ENCODE data around the gene PRKCQ.

Gene PRKCQ

GRCh38 chr10:6516281-6516928 is 63.7 kb downstream of the PRKCQ start:
- DNase-seq, result no peak
- Histone ChIP-seq H3K4me2 (ENCODE audit: low read depth, low read length) (no peak overlapping the region), H3K27ac (ENCODE audit: low read length) (no peak overlapping the region), H3F3A (ENCODE audit: insufficient read depth, low read length) (no peaks in the 10 kb centered on the region), H3K27me3 (replicated peaks; ENCODE audit: insufficient read depth, low read length) (no peaks in the 10 kb centered on the region), H3K79me2 (ENCODE audit: low read length) (no peaks in the 10 kb centered on the region), H2AFZ (ENCODE audit: low read length) (no peak overlapping the region), H4K20me1 (ENCODE audit: insufficient read depth, low read length) (no peaks in the 10 kb centered on the region), H3K9me2 (replicated peaks; ENCODE audit: insufficient read depth, low read length) (no peaks in the 10 kb centered on the region), H3K4me3 (ENCODE audit: low read length) (no peak overlapping the region), H3K36me3 (replicated peaks; ENCODE audit: insufficient read depth, low read length) (no peaks in the 10 kb centered on the region), H3K9me3 (replicated peaks; ENCODE audit: insufficient read depth, low read length) (no peaks in the 10 kb centered on the region), H3K9ac (ENCODE audit: low read length) (no peak overlapping the region), H3K4me1 (ENCODE audit: low read length) (no peaks in the 10 kb centered on the region)
- no peak for TF ChIP-seq EZH2 (optimal IDR thresholded peaks at IDR 0.05; ENCODE audit: low read depth, low read length)
- TF ChIP-seq, protein P1, sequence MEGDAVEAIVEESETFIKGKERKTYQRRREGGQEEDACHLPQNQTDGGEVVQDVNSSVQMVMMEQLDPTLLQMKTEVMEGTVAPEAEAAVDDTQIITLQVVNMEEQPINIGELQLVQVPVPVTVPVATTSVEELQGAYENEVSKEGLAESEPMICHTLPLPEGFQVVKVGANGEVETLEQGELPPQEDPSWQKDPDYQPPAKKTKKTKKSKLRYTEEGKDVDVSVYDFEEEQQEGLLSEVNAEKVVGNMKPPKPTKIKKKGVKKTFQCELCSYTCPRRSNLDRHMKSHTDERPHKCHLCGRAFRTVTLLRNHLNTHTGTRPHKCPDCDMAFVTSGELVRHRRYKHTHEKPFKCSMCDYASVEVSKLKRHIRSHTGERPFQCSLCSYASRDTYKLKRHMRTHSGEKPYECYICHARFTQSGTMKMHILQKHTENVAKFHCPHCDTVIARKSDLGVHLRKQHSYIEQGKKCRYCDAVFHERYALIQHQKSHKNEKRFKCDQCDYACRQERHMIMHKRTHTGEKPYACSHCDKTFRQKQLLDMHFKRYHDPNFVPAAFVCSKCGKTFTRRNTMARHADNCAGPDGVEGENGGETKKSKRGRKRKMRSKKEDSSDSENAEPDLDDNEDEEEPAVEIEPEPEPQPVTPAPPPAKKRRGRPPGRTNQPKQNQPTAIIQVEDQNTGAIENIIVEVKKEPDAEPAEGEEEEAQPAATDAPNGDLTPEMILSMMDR (IDR thresholded peaks at IDR 0.05; ENCODE audit: low read length), result no peak
- no peak for TF ChIP-seq EZH2phosphoT487 (IDR thresholded peaks at IDR 0.05; ENCODE audit: low read length)

DNA sequence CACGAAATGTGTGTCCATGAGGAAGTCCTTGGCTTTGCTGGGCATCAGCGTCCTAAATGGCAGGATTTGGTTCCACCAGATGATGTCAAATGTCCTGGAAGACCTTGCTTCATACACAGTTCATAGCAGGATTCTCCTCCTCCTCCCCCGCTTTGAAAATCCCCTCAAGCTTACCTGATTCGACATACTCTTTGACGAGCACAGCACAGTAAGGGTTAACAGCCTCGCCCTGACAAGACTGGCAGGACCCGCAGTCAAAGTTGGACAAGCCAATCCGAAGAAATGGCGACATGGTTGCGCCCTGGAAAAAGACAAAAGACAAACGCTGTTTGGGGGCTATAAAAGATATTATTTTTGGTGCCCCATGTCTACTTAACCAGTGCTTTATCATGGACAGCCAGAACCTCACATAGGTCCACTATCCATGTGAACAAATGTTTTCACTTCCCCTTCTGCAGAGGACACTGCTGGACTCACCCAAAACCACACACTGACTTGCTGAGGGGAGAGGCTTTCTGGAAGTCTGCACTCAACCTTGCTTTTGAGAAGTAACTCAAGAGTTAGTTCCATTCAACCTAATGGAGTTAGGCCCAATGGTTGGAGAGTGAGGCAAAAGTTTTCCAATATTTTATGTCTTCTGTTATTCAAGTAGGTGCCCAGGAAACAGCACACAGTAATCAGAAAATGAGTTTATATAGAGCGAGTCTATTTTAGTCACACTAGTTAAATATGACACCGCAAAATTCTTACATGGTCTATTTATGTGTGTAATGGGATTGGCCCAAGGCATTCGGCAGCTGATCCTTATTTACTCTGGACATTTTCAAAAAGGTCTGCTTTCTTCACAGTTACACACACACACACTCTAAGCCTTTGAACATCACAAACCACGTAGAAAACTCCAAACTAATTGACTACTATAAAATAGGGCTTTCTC is 65.0 kb downstream of the PRKCQ start:
- Histone ChIP-seq H3F3A (ENCODE audit: insufficient read depth, low read length) (no peaks in the 10 kb centered on the region), H3K27ac (ENCODE audit: low read length) (no peak overlapping the region), H3K36me3 (replicated peaks; ENCODE audit: insufficient read depth, low read length) (no peaks in the 10 kb centered on the region), H3K27me3 (replicated peaks; ENCODE audit: insufficient read depth, low read length) (no peaks in the 10 kb centered on the region), H3K9me3 (replicated peaks; ENCODE audit: insufficient read depth, low read length) (no peaks in the 10 kb centered on the region), H3K9ac (ENCODE audit: low read length) (no peak overlapping the region), H3K9me2 (replicated peaks; ENCODE audit: insufficient read depth, low read length) (no peaks in the 10 kb centered on the region), H3K4me3 (ENCODE audit: low read length) (no peak overlapping the region), H2AFZ (ENCODE audit: low read length) (no peak overlapping the region), H3K79me2 (ENCODE audit: low read length) (no peaks in the 10 kb centered on the region), H3K4me1 (ENCODE audit: low read length) (no peaks in the 10 kb centered on the region), H3K4me2 (ENCODE audit: low read depth, low read length) (no peak overlapping the region), H4K20me1 (ENCODE audit: insufficient read depth, low read length) (no peaks in the 10 kb centered on the region)
- TF ChIP-seq EZH2 (optimal IDR thresholded peaks at IDR 0.05; ENCODE audit: low read depth, low read length) (no peak), EZH2phosphoT487 (IDR thresholded peaks at IDR 0.05; ENCODE audit: low read length) (no peak)
- TF ChIP-seq, protein P1 (IDR thresholded peaks at IDR 0.05; ENCODE audit: low read length), result no peak
- no peak for DNase-seq

DNA sequence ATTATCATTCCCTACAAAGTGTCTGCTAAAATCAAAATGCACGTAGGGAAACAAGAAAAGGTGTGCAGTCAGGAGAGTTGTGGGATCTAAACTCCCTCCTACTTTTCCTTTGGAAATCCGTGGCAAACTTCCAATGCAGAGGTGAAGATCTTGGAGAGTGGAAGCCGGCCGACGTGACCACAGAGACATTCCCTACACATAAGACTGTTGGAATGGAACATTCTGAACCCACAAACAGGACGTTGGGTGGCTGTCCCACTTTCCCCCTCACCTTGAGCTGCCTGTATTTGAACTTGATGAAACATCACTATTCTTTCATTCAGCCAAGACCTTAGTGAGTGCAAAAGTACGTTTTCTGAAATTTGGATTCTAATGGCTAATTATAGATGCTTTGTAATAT is 65.9 kb downstream of the PRKCQ start:
- H3K4me2 ChIP-seq (ENCODE audit: low read depth, low read length), result no peak overlapping the region
- no peaks in the 10 kb centered on the region for H3K9me3 ChIP-seq (replicated peaks; ENCODE audit: insufficient read depth, low read length)
- H3K36me3 ChIP-seq (replicated peaks; ENCODE audit: insufficient read depth, low read length), result no peaks in the 10 kb centered on the region
- no peaks in the 10 kb centered on the region for H3F3A ChIP-seq (ENCODE audit: insufficient read depth, low read length)
- no peaks in the 10 kb centered on the region for H3K4me1 ChIP-seq (ENCODE audit: low read length)
- no peak for TF ChIP-seq EZH2phosphoT487 (IDR thresholded peaks at IDR 0.05; ENCODE audit: low read length)
- no peak for TF ChIP-seq EZH2 (optimal IDR thresholded peaks at IDR 0.05; ENCODE audit: low read depth, low read length)
- TF ChIP-seq, protein P1 (IDR thresholded peaks at IDR 0.05; ENCODE audit: low read length), result no peak
- H3K79me2 ChIP-seq (ENCODE audit: low read length), result no peaks in the 10 kb centered on the region
- no peak overlapping the region for H2AFZ ChIP-seq (ENCODE audit: low read length)
- H3K9me2 ChIP-seq (replicated peaks; ENCODE audit: insufficient read depth, low read length), result no peaks in the 10 kb centered on the region
- no peak for DNase-seq
- no peaks in the 10 kb centered on the region for H3K27me3 ChIP-seq (replicated peaks; ENCODE audit: insufficient read depth, low read length)
- H3K27ac ChIP-seq (ENCODE audit: low read length), result no peak overlapping the region
- no peak overlapping the region for H3K9ac ChIP-seq (ENCODE audit: low read length)
- no peaks in the 10 kb centered on the region for H4K20me1 ChIP-seq (ENCODE audit: insufficient read depth, low read length)
- no peak overlapping the region for H3K4me3 ChIP-seq (ENCODE audit: low read length)

Data from MM.1S (cell line).